ENCODE data around the gene RSPH1.

GRCh38 chr21:42500736-42501135, 4.7 kb upstream of the RSPH1 start:
- TF ChIP-seq, protein P1, sequence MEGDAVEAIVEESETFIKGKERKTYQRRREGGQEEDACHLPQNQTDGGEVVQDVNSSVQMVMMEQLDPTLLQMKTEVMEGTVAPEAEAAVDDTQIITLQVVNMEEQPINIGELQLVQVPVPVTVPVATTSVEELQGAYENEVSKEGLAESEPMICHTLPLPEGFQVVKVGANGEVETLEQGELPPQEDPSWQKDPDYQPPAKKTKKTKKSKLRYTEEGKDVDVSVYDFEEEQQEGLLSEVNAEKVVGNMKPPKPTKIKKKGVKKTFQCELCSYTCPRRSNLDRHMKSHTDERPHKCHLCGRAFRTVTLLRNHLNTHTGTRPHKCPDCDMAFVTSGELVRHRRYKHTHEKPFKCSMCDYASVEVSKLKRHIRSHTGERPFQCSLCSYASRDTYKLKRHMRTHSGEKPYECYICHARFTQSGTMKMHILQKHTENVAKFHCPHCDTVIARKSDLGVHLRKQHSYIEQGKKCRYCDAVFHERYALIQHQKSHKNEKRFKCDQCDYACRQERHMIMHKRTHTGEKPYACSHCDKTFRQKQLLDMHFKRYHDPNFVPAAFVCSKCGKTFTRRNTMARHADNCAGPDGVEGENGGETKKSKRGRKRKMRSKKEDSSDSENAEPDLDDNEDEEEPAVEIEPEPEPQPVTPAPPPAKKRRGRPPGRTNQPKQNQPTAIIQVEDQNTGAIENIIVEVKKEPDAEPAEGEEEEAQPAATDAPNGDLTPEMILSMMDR (conservative IDR thresholded peaks at IDR 0.05), result no peak
- no peak for TF ChIP-seq ZFX (IDR thresholded peaks at IDR 0.05)

All from C4-2B (cell line).